Measurements from ENCODE around the gene FAM76A. TPM values are rescaled to one million over a fixed set of nuclear protein-coding genes. Genes with fewer than 3 reads are reported as not detected.
"Not testable (repeated sequence)": the region's sequence is repeated elsewhere in the genome, so short reads cannot be mapped to it uniquely, and the experiment has no call there.

Gene FAM76A
- total RNA-seq, 1 donor from 2014 or later: 15.4 TPM

DNA sequence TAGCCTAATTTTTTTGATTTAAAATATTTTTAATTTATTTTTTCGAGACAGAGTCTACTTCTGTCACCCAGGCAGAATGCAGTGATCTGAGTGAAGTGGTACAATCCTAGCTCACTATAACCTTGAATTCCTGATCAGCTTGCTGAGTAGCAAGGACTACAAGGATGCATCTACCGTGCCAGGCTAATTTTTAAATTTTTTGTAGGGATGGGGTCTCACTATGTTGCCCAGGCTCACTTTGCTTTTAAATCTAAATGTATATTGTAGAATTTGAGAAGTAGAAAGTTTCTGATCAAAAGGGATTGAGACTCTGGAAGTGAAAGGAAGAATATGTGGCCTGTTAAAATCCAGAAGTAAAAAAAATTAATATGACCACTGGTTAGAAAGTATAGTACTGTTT lies 48.9 kb downstream of the FAM76A start:
- intact Hi-C loops (cut with micrococcal nuclease): loop anchor here (5.0 kb wide), 2 partner anchors 167 to 542 kb away; partner anchors contain the start of gene WDTC1

DNA sequence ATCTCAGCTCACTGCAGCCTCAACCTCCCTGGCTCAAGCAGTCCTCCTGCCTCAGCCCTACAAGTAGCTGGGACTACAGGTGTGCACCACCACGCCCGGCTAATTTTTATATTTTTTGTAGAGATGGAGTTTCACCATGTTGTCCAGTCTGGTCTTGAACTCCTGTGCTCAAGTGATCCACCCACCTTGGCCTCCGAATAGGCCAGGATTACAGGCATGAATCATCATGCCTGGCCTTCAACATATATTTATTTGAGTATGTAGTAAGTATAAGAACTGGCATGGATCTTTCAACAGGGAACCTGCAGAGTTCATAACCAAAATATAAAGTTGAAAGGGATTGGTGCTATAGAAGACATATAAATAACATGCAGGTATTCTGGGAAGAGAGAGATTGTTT lies 49.6 kb downstream of the FAM76A start:
- intact Hi-C loops (cut with micrococcal nuclease): not testable (repeated sequence)

DNA sequence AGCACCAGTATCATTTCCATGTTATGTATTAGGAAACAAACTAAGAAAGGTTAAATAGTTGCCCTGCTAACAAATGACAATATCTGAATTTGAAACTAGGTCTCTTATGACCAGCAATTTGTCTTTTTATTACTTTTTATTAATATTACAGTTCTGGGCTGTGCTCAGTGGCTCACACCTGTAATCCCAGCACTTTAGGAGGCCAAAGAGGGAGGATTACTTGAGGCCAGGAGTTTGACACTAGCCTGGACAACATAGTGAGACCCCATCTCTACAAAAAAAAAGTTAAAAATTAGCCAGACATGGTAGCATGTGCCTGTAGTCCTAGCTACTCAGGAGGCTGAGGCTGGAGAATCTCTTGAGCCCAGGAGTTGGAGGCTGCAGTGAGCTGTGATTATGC lies 50.5 kb downstream of the FAM76A start:
- intact Hi-C loops (cut with micrococcal nuclease): not testable (repeated sequence)

DNA sequence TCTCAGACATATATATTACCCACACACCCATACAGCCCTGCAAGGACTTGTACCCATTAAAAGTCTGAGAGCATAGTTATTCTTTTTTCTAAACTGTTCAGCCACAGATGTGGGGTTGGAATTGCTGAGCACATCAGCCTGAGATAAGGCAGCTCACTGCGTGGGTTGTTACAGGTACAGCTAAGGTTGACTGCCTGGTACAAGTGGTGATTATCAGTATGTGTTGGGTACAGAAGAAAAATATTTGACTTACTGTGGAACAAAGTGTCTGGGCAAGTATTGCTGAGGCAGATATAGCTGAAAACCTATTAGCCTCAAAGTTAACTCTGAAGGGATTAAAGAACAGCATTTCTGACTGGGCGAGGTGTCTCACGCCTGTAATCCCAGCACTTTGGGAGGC lies 52.3 kb downstream of the FAM76A start:
- intact Hi-C loops (cut with micrococcal nuclease): no loop called here

DNA sequence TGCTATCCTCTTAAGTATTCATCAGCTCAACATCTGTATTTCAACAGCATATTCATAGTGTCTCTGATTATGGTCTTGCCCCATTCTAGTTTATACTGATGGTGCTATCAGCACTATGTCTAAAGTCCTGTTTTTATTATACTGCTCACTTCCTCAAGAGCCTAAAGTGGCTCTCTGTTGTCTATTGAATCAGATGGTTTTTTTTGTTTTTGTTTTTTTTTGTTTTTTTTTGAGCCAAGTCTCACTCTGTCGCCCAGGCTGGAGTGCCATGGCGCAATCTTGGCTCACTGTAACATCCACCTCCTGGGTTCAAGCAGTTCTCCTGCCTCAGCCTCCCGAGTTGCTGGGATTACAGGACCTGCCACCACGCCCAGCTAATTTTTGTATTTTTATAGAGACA lies 53.4 kb downstream of the FAM76A start:
- intact Hi-C loops (cut with micrococcal nuclease): no loop called here

DNA sequence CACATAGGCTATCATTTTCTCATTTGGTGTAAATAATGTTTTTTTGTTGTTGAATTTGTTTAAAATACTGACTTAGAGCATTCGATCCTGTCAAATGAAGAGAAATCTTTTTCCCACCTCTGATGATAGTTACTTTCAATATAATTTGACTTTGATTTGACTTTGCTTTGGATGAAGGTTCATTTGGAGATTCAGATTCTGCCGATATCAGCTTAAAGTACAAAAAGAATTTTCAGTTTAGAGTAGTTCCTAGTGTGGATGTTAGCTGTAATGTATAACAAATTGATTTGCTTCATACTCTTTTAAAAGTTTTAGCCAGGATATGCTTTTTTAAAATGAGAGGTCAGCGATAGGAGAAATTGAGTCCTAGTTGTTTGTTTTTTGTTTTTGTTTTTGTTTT lies 57.2 kb downstream of the FAM76A start:
- intact Hi-C loops (cut with micrococcal nuclease): no loop called here

DNA sequence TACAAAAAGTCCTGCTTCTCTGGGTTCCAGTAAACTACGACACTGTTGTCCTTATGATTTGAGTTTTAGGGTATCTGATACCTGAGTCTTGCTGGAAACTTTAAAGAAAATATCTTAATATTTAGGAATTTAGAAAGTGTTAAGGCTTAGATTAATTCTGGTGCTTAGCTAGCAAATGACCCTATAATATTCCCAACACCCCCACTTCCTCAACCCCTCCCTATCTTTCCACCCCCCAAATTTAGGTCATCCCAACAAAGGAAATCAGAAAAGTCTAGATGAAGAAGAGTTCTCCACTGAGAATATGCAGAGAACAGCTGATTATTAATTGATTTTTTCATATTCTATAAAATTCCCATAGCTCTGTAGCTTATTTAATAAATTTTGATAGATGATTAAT lies 58.9 kb downstream of the FAM76A start:
- intact Hi-C loops (cut with micrococcal nuclease): no loop called here

DNA sequence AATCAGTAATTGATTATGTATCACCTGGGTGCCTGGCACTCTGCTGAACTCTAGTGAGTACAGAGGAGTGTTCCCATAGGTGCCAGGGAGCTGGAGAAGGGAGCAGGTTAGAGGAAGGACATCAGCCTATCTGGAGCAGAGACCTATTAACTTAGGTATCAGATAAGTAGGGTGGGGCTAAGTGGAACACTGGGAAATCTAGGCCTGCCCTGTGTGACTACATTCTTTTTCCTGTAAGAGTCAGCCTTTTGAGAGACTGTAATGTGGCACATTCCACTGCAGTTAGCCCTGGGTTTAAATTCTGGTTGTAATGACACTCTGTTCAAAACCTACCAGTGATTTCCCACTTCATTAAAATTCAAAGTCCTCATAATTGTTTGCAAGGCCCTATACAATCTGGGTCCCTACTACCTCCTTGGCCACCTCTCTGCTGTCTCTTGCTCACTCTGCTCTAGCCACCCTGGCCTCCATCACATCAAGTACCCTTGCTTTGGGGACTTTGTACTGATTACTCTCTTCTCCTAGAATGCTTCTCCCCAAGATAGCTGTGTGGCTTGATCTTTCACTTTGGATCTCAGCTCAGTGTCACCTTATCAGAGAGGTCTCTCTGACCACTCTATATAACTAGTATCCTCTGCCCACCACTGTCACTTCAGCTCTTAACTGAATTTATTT lies 60.2 kb downstream of the FAM76A start:
- intact Hi-C loops (cut with micrococcal nuclease): no loop called here

DNA sequence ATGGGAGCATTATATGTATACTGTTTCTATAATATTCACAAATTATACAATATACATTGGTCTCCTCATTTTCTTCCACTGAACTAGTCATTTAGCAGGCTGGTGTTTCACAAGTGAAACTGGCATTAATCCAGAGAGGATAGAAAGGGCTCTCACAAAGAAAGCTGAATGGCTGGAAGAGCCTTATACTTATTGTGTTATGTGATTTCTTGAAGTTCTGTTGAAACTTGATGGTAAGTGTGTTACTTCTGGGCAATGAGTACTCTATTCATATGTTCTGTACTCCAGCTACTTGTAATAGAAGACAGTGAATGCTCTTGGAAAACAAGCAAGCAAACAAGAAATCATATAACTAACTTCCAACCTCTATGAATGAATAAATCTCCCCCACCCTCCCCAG lies 62.1 kb downstream of the FAM76A start:
- intact Hi-C loops (cut with micrococcal nuclease): no loop called here

DNA sequence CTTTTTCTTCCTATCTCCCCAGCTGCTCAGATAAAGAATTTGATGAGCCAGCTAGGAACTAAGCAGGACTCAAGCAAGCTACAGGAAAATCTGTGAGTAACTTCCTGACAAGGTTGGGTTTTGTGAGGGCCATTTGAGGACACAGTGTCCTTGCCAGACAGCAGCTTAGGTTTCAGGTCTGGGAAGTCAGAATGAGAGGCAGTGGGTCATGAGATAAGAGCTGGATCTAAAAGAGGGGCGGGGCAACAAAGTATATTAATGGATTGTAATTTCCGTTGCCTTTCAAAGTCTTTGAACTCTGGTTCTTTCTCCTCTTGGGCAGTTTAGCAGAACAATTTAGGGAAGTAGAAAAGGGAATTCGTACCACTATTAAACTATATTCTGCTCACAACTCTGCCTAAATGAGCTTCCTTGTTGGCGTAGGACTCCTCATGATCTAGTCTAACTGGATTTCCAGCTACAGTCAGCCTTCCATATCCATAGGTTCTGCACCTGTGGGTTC lies 63.8 kb downstream of the FAM76A start:
- intact Hi-C loops (cut with micrococcal nuclease): no loop called here

DNA sequence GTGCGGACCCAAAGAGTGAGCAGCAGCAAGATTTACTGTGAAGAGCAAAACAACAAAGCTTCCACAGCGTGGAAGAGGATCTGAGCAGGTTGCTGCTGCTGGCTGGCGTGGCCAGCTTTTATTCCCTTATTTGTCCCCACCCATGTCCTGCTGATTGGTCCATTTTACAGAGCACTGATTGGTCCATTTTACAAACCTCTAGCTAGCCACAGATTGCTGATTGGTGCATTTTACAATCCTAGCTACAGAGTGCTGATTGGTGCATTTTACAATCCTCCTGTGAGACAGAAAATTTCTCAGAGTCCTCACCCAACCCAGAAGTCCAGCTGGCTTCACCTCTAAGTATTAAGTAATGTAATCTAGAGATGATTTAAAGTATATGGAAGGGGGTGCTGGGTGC lies 64.5 kb downstream of the FAM76A start:
- intact Hi-C loops (cut with micrococcal nuclease): not testable (repeated sequence)

DNA sequence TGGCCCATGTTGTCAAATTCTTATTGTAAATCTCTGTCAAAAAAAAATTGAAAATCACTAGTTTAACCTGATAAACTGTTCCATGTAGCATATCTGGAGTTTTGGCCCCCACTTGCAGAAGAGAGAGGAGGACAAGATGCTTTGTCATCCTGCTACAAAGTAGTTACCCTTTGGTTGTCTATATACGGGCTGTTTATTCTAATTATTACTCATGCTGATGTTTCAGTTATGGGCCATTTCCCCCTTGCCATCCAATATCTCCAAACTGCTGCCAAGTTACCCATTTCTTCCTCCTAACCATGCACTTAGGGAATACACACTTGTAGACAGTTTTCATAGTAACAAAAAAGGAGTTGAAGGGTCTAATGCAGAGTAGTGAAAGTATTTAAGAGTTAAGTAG lies 69.8 kb downstream of the FAM76A start:
- intact Hi-C loops (cut with micrococcal nuclease): no loop called here

DNA sequence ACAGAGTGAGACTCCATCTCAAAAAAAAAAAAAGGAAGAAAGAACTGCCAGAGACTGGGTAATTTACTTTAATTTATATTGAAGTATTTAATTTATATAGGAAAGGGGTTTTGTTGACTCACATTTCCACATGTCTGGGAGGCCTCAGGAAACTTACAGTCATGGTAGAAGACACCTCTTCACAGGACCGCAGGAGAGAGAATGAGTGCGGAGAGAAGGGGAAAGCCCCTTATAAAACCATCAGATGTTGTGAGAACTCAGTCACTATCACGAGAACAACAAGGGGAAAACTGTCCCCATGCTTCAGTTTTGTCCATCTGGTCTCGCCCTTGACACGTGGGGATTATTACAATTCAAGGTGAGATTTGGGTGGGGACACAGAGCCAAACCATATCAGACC lies 79.0 kb downstream of the FAM76A start:
- intact Hi-C loops (cut with micrococcal nuclease): no loop called here

DNA sequence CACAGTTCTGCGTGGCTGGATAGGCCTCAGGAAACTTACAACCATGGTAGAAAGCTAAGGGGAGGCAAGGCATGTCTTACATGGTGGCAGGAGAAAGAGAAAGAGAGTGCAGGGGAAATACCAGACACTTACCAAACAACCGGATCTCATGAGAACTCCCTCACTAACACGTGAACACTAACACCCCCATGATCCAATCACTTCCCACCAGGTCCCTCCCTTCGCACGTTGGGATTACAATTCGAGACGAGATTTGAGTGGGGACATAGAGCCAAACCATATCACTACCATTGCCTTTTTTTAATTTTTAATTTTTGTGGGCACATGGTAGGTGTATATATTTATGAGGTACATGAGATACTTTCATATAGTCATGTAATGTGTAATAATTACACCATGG lies 81.0 kb downstream of the FAM76A start:
- intact Hi-C loops (cut with micrococcal nuclease): no loop called here

DNA sequence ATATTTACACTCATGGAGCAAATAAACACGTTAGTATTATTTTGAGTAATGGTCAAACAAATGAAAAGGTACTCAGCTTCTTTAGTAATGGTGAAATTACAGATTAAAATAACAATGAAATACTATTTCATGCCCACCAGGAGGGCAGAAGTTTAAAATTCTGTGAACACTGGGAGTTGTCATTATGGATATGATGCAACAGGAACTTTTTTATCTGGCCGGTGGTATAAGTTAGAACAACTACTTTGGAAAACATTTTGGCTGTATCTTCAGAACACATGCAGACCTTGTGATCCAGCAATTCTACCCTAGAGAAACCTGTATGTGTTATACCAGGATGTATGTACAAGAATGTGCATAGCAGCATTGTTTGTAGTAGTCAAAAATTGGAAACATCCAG lies 81.6 kb downstream of the FAM76A start:
- intact Hi-C loops (cut with micrococcal nuclease): no loop called here

DNA sequence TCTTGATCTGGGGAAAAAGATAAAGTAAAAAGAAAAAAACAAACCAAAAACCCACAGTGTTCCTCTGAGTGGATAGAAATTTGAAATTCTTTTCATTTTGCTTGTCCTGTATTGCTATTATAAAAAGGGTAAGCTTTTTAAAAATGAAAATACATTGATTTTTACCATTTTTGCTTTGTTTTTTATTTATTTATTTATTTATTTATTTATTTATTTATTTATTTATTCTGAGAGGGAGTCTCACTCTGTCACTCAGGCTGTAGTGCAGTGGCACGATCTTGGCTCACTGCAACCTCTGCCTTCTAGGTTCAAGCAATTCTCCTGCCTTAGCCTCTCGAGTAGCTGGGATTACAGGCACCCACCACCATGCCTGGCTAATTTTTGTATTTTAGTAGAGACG lies 82.4 kb downstream of the FAM76A start:
- intact Hi-C loops (cut with micrococcal nuclease): not testable (repeated sequence)

DNA sequence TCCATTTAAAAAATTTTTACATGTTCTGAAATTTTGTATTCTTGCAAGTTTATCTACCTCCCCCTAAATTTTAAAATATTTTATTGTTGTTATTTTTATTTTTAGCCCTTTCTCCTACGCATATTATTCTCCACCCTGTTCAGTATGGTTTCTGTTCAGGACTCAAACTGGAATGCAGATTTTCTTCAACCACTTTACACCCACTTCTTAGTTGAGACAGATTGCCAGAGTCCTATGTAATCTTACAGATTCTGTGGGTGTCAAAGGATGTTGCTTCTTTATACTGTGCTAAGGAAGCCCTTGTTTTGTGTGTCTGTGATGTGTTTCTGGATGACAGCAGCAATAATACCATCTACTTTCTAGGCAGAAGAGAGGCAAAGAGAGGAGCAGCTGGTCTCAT lies 84.1 kb downstream of the FAM76A start:
- intact Hi-C loops (cut with micrococcal nuclease): no loop called here

DNA sequence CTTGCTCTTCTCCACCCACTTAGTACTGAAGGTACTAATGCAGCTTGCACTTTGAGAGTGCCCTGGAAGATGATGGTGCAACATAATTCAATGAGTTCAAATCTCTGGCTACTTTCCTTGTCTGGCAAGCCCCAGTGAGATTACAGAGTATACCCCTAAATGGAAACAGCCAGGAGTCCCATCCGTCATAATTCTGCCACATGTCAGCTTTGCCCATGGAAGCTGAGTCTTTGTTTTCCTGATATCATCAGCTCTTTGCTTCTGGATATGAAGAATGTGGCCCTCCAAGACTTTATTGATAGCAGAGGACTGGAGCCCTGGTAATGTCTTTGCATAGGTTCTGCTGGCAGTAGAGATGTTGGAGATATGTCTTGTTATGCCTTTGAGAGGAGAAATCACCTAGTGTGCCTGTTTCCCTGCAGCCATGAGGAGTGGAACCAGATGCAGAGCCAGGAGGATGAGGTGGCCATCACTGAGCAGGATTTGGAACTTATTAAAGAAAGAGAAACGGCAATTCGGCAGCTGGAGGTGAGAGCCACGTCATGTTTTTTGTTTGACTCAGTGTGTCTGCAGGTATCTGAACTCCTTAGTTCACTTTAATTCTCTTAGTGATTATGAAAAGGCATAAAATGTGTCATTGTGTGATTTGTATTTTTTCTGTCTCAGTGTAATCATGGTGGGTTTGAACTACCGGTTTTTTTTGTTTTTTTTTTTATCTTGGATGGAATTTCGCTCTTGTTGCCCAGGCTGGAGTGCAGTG lies 86.2 kb downstream of the FAM76A start:
- intact Hi-C loops (cut with micrococcal nuclease): no loop called here

Other genes with a start within 250 kb of the FAM76A start
- gene WASF2, start 235.8 kb upstream of the FAM76A start, total RNA-seq: 124 and 125 TPM in 2 replicates
- 21.4 and 21.7 TPM in 2 replicates for gene AHDC1, start 121.8 kb upstream of the FAM76A start, total RNA-seq
- 0.14 and 0.23 TPM in 2 replicates for gene FGR, start 90.8 kb upstream of the FAM76A start, total RNA-seq
- gene IFI6, start 53.8 kb upstream of the FAM76A start, total RNA-seq: 91.8 and 99.1 TPM in 2 replicates
- 24.5 TPM in 2 replicates for gene STX12, start 47.3 kb downstream of the FAM76A start, total RNA-seq
- 59.1 and 62.1 TPM in 2 replicates for gene PPP1R8, start 104.8 kb downstream of the FAM76A start, total RNA-seq
- gene THEMIS2, start 146.6 kb downstream of the FAM76A start, total RNA-seq: 56.4 and 61.6 TPM in 2 replicates
- 76.4 and 78.9 TPM in 2 replicates for gene RPA2, start 188.6 kb downstream of the FAM76A start, total RNA-seq
- 0.41 and 0.64 TPM in 2 replicates for gene SMPDL3B, start 209.0 kb downstream of the FAM76A start, total RNA-seq
- gene XKR8, start 234.0 kb downstream of the FAM76A start, total RNA-seq: 6.6 and 6.8 TPM in 2 replicates